Measurements from ENCODE around the gene CD226.
"Not testable (repeated sequence)": the region's sequence is repeated elsewhere in the genome, so short reads cannot be mapped to it uniquely, and the experiment has no call there.

The CD226 gene

DNA sequence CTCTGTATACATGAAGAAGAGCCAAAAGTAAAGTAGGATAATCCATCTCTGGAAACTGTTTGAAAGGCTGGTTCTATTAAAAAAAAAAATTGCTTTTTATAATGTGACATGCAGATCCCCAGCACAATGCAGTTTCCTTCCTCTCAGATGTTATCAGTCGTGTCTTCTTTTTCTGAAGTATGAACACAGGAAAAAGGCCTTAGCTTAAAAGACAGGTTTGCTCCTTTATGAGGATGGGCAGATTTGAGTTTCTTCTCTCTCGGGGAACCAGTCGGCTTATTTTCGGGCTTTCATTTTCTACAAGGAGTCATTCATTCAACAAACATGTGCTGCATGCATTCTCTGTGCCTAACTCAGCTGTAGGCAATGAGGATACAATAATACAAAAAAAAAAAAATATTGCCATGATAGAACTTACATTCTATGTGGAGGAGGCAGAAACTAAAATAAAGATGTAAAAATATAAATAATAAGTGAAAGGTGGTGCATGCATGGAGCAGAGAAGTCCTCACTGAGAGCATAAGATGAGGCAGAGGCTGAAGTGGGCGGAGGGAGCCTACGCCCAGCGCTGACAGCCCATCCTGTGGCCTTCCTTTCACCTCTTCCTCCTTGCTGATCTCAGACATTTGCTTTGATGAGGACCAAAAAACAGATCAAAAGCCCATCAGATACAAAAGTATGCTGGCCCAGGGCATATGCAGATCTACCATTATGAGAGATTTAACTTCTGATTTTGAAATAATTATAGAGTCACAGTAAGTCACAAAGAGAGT, at the start of gene CD226:
CD226 (minus strand) TSS at position 513 of the 773 bp plus-strand sequence; CDS start at position 46, 467 bp downstream.
- no peak for DNase-seq (ENCODE audit: low read depth)

DNA sequence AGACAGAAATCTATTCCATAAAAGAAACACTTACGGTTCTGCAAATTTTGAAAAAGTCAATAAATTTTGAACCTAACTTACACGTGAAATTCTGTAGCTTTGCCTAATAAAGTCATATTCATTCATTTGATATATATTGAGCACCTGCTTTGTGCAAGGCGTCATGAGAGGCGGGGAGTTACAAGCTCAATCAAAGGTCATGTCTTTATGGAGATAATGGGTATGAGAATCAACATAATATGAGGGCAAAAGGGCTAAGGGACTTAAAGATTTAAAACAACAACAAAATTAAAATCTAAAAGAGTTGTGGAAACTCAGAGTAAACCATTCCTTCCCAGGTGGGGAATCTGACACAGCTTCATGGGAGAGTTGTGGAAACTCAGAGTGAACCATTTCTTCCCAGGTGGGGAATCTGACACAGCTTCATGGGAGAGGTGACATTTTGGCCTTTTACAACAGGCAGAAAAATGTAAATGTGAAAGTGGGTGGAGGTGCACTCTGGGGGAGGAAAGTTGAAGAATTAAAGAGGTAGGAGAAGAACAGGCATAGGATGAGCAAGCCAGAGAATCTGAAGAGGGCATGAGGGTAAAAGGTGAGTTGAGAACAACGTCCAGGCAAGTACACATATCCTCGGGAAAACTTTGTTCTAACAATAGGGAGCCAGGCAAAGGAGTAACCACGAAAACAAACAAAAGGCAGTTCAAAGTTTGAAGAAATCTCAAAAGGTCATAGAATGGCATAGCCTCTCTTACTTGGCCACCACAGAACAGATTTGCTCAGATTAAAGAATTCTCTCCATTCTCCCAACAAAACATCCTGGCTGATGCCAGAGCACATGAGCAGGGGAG, 49.5 kb upstream of the CD226 start:
- no peak for DNase-seq (ENCODE audit: low read depth)

DNA sequence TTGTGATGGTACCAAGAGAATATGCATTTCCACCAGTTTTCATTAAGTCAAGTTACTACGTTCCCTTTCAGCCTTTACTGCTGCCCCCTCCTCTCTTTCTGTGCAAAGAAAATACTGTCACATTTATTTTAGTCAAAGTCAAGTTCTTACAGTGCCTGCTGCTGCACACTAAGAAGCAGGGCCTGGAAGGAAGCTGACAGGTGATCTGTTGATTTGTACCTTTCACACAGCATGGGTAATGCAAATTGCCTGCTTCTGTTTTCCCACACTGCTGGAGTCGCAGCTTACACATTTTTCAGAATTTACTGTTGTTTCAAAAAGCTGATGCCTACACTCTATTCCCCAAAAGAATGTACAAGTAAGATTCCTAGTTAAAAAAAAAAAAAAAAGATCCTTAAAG, 48.7 kb upstream of the CD226 start:
- DNase-seq (ENCODE audit: low read depth) = no peak

DNA sequence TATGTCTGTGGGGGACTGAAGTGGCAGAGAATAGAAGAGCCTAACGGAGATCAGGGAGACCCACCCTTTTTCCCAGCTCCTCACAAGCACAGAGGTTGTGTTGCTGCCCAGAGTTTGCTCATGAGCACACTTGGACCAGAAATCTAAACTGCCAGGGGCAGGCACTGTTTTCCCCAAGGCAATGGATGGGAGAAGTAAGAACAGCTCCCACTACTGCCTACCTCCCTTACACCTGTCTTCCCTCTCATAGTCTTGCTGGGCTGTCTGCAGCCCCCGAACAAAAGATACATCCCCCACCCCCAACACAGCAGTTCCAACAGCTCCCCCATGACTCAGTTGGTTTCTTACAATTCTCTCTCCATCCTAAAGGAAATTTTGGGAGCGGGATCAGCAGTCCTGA, 48.1 kb upstream of the CD226 start:
- DNase-seq (ENCODE audit: low read depth) = no peak

DNA sequence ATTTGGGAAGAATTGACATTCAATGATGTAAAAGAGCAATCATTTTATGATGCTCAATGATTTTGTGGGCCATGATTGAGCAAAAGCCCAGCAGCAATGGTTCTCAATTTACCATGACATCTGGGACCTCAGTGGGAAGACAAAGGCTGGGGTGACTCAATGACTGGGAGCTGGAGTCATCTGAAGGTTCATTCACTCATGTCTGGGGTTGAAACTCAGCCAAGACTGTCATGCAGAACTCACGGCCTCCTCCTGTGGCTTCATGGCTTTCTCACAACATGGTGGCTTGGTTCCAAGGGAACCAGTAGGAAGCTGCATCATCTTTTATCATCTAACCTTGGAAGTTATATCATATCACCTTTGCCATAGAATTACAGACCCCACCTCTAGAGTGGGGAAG, 45.1 kb upstream of the CD226 start:
- DNase-seq (ENCODE audit: low read depth) = no peak

DNA sequence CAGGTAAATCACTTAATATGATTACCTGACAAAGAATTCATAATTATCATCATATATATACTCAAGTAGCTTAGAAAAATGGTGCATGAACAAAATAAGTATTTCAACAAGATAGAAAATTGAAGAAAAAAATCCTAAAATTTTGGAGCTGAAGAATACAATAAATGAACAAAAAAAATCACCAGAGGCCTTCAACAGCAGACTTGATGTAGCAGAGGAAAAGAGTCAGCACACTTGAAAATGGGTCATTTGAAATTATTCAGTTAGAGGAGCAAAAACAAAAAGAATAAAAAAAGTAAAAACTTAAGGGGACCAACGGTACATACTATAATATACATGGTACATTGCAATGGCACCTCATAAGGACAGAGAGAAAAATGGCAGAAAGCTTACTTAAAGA, 40.2 kb upstream of the CD226 start:
- no peak for DNase-seq (ENCODE audit: low read depth)

DNA sequence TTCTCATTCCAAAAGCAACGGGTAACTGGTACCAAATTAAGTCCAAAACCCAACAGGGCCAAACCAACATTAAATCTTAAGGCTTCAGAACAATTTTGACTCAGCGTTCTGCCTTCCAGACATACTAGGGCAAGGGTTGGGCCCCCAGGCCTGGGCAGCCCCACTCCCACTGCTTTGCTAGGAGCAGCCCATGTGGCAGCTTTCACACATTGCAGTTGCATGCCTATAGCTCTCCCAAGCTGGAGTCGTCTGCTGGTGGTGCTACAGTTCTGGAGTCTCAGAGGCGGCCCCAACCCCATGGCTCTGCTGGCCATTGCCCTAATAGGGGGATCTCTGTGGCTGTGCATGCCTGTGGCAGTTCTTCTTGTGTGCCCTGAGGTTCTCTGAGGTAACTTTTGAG, 37.6 kb upstream of the CD226 start:
- DNase-seq (ENCODE audit: low read depth) = no peak

DNA sequence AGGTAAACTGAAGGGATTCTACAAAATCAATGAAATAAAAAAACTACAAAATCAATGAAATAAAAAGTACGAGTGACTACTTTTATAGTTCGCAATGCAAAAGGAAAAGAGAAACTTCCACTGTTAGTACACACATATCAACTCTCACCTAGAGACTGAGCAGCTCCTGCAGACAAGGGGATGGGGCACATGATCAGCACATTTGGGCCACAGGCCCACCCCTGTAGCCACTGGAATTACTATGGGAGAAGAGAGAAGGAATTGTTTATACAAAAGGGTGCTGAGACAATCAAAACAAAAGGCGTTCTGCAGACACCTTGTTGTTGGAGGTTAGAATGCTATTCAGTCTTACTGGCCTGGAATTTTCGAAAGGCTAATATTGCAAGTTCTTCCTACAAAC, 34.7 kb upstream of the CD226 start:
- DNase-seq (ENCODE audit: low read depth) = no peak

DNA sequence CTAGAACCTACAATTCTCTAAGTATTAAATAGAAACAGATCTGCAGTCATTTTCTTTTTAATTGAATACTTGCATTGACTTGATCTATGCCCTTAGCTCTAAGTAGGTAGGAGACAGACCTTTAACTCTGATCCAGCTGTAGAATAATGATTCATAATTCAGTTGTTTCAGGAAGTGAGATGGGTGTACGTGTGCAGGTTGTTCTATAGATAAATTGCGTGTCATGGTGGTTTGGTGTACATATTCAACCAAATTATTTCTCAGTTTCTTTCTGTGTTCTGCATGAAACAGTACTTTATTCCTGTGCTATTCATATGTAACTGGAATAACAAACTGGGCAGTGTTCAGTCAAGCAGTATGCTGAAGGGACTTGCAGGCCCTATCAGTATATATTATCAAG, 34.3 kb upstream of the CD226 start:
- no peak for DNase-seq (ENCODE audit: low read depth)

DNA sequence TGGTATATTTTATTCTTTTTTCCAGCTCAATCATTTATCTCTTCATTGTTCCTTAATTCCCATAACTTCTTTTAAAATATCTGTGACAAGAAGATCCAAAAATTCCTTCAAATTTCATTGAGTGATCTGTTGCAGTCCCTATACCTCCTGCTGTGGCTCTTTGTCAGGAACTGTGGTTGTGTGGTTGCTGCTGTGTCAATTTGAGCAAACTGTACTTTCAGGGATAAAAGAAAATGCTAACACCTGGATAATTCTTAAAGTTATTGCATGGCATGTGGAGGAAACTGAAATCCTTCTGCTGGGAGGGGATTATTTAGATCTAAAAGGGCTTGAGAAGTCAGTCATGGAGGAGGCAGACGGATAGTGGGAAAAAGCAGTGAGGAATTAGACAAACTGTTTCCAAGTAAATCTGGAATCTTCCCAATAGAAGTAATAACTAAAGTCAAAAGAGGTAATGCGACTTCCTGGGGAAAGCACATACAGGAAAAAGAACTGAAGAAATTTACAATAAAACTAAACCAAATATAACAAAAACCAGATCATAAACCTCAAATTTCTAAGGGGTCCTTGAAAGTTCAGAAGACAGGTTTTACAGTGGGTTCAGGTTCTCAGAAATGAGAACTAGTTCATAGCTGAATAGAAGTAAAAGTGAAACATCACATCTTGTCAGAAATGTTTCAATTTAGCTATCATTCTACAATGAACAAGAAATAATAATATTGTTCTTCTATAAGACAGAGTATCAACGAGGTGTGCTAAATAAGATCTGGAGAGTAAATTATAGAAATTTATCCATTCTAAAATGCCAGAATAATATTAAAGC, 33.5 kb upstream of the CD226 start:
- DNase-seq (ENCODE audit: low read depth) = no peak

DNA sequence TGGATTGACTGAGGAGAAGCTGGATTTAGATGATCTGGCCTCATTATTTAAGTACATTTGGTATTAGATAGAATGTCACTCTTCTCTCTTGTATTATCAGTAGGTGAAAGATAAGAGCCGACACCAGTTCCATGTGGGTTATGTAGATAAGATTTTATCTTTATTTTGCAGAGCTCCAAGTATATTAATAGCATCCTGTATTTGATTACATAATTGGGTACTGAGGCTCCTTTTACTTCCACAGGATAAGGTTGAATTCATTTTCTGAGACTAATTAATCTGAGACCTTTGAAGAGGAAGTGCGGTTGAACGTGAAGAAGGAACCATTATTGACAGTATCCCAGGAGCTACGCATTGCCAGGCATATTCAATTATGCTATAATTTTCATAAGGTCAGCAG, 32.8 kb upstream of the CD226 start:
- DNase-seq (ENCODE audit: low read depth) = no peak

DNA sequence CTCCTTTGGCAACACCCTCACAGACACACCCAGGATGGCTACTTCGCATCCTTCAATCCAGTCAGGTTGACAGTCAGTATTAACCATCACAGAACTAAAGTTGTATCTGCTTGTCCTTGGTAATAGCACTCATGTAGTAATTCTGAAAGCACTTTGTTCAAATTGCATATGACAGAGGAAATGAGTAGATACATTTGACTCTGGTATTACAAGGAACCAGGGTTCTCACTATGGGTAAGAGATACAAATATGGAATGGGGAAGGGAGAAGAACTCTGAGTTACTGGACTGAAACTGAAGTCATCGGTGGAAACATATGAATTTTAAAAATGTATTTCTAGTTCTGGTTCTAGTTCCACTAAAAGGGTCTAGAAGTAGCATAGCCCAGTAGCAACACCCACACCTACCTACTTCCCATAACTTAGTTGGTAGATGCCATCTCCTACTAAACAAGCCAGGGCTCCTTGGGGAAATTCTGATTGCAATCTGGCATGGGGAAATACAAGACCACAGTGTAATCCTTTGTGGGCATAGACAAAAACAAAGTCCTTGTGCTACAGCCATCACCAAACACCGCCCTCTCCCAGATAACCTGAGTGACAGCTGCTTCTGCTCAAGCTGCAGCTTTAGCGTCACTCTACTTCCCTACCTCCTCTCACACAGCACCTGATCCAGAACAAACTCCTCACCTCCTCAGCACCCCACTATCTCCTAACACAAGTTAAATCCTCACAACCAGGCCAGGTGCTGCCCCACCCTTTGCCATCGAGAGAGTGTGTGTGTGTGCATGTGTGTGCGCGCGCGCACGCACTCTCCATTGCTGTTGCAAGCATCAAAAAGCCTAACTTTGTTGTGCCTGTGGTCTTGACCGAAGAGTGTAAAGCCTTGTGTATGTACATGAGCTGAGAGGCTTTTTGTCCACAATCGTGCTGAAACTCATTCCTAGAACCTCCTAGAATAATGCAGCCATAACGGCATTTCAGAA, 31.4 kb upstream of the CD226 start:
- DNase-seq (ENCODE audit: low read depth) = no peak

DNA sequence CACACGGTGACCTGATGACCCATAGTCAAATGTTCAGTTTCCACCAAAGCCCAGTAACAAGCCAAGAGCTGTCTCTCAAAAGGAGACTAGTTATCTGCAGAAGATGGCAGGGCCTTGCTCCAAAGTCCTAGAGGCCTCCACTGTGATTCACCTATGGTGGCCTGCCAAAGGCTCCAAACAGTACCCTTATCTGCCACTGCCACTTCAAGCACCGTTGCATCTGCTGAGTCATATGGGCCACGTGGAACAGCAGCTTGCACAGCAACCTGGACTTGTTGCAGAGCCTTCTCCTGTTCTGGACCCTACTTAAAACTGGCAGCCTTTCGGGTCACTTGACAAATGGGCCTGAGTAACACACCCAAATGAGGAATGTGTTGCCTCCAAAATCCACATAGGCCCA, 27.6 kb upstream of the CD226 start:
- DNase-seq (ENCODE audit: low read depth) = not testable (repeated sequence)

DNA sequence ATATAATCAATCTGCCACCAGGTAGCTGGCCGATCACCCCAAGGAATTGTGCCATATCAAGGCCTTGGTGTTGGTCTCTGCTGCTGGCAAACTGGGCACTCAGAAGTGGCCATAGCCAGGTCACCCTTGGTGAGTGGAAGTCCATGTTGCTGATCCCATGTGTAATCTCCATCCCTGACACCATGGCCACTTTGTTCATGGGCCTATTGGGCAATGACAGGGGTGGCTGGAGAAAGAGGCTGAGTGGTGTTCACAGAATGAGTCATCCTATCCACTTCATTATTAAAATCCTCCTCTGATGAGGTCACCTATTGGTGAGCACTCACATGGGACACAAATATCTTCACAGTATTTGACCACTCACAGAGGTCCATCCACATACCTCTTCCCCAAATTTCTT, 26.7 kb upstream of the CD226 start:
- DNase-seq (ENCODE audit: low read depth) = no peak

DNA sequence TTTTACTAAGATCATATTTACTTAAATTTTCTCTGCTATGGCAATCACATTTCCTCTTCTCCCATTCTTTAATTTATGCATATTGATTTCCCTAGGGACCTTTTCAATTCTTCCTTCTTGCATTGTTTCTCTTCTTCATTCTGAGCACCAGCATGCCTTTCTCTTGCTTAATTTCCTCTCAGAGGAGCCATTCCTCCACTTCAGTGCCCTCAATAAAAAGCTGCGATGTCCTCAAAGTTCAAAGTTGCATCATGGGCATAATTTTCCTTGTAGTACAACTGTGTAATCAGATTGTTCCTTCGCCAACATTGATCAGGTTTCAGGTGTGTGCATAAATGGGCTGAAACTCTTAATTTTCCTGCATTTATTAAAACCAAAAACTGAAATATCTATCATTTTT, 21.8 kb upstream of the CD226 start:
- DNase-seq (ENCODE audit: low read depth) = no peak

DNA sequence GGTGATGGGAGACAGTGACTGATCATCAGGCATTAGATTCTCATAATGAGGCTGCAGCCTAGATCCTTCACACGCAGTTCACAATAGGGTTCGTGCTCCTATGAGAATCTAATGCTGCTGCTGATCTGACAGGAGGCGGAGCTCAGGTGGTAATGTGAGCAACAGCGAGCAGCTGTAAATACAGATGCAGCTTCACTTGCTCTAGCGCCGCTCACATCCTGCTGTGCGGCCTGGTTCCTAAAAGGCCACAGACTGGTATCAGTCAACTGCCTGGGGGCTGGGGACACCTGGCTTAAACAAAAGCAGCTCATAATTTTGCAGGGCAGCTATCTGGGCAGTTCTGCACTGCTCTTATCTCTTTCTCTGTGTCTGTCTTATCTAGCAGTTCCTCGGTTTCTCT, 20.4 kb upstream of the CD226 start:
- no peak for DNase-seq (ENCODE audit: low read depth)

DNA sequence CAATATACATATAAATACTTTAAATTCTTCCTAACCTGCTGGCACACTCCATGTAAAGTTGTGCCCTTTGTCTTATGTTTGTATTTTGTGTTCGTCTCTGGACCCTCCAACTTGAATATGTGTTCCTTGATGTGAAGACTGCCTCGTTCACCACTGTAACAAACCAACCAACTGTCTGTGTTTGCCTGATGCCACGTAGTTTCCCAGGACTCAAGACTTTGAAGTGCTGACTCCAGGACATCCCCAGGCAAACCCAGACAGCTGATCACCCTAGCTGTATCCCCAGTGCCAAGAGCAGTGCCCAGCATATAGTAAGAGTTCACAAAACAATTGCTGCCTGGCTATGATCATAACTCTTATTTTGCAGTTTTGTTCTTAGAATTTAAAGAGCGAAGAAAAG, 15.5 kb upstream of the CD226 start:
- DNase-seq (ENCODE audit: low read depth) = no peak

DNA sequence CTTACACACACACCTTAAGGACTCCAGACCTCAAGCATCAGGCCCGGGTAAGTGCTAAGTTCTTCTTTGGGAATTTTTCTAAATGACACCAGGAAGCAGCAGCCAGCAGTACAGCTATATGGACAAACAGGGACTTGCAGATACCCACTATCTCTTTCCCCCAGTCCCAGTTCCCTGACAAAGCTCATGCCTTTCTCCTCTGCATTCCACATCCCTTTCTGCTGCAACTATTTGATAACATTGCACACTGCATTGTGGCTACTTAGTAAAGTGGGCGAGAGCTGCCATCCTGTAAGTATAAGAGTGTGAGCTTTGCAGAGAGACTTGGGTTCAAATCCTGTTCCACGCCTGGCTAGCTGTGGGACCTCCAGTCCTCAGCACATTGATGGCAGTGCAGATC, 14.0 kb upstream of the CD226 start:
- DNase-seq (ENCODE audit: low read depth) = no peak

DNA sequence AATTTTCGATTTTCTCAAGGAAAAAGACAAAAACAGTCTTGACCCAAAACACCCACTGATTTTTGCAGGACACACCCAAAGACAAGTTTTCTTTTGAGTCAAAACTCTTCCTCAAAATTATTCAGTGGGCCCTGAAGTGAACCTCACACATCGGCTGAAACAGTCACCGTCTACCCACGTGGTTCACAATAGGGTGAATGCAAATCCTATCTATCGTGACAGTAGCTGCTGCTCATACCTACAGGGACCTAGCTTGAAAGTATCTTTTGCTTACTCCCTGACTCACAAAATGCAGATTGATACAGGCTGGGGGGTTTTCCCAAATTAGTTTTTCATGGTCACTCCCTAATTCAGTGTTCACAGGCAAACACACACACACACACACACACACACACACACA, 10.7 kb upstream of the CD226 start:
- DNase-seq (ENCODE audit: low read depth) = no peak

DNA sequence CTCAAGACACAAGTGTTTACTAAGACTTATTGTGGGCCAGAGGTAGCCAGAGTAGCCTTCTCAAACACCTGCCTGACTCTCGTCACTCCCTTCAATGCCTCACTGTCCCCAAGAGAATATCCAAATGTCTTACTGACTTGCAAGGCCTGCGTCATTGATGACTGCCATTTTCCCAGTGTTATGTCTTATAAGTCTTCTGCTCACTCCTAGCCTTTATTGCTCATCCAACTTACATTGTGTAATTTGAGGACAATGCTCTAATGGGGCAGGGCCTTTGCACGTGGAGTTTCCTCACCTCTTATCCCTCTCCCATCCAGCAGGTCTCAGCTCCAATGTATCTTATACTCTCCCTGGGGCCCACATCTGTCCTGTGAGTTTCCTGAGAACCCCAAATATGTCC, 10.1 kb upstream of the CD226 start:
- DNase-seq (ENCODE audit: low read depth) = no peak
